ENCODE measurements around the gene TTC39A. TPM values are rescaled to one million over a fixed set of nuclear protein-coding genes. Genes with fewer than 3 reads are reported as not detected.
A peak's percentile ranks its signal among the peaks of the same experiment; 100 is the strongest.

TTC39A gene
- total RNA-seq, 2 donors from 2014 or later = 65.0 to 78.4 TPM

DNA sequence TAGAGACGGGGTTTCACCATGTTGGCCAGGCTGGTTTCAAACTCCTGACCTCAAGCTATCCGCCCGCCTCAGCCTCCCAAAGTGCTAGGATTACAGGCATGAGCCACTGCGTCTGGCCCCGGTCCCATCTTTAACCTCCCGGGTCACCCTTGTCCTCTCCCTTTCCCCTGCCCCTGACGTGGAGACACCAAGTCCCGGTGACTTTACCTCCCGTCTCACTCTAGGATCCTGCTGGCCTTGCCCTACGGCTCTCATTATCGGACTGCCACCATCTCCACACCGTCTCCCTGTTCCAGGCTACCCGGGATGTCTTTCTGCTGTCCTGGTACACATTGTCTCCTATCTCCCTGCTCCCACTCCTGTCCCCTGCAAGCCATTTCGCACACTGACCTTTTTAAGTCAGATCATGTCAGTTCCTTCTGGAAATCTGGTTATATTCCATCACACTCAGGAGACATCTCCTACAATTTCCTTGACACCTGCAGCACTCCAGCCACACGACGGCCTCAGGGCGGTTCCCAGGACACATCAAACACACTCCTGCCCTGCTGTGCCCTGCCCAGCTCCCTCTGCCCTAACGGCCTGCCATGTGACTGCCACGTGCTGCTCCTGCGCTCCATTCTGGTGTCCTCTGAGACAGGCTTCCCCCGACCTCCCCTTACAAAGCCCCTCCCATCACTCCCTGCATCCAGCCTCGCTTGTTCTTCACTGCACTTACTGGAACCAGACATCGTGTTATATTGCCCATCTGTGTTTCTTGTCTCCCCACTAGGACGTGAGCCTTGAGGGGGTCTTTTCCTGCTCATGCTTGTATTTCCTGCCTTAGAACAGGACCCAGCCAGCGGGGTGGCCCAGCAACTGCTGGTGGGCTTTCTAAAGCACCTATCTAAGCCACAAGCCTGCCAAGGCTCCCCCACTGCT lies 32.7 kb downstream of the TTC39A start:
- Histone ChIP-seq H3K36me3 (no peaks in the 10 kb centered on the region), H3K4me3 (peak overlapping the region in 1 of 2 donors; percentile 21), H3K4me1 (replicated peaks) (no peaks in the 10 kb centered on the region), H3K27ac (peak overlapping the region; percentile 17 to 22), H3K9me3 (no peaks in the 10 kb centered on the region), H3K27me3 (replicated peaks; ENCODE audit: insufficient read depth) (no peaks in the 10 kb centered on the region)
- intact Hi-C loops (cut with DNase I) = loop anchor here (5.0 to 10.0 kb wide), 2 partner anchors 105 to 237 kb away; no protein-coding TSS in a partner anchor
- TF ChIP-seq POLR2A (IDR thresholded peaks at IDR 0.05) = no peak
- no peak for TF ChIP-seq POLR2AphosphoS5 (IDR thresholded peaks at IDR 0.05)
- TF ChIP-seq, protein P1, sequence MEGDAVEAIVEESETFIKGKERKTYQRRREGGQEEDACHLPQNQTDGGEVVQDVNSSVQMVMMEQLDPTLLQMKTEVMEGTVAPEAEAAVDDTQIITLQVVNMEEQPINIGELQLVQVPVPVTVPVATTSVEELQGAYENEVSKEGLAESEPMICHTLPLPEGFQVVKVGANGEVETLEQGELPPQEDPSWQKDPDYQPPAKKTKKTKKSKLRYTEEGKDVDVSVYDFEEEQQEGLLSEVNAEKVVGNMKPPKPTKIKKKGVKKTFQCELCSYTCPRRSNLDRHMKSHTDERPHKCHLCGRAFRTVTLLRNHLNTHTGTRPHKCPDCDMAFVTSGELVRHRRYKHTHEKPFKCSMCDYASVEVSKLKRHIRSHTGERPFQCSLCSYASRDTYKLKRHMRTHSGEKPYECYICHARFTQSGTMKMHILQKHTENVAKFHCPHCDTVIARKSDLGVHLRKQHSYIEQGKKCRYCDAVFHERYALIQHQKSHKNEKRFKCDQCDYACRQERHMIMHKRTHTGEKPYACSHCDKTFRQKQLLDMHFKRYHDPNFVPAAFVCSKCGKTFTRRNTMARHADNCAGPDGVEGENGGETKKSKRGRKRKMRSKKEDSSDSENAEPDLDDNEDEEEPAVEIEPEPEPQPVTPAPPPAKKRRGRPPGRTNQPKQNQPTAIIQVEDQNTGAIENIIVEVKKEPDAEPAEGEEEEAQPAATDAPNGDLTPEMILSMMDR (IDR thresholded peaks at IDR 0.05) = no peak
- WGBS = 79% methylated on average over 25 of the region's 25 CpGs
- DNase-seq (ENCODE audit: low spot score) = no peak

DNA sequence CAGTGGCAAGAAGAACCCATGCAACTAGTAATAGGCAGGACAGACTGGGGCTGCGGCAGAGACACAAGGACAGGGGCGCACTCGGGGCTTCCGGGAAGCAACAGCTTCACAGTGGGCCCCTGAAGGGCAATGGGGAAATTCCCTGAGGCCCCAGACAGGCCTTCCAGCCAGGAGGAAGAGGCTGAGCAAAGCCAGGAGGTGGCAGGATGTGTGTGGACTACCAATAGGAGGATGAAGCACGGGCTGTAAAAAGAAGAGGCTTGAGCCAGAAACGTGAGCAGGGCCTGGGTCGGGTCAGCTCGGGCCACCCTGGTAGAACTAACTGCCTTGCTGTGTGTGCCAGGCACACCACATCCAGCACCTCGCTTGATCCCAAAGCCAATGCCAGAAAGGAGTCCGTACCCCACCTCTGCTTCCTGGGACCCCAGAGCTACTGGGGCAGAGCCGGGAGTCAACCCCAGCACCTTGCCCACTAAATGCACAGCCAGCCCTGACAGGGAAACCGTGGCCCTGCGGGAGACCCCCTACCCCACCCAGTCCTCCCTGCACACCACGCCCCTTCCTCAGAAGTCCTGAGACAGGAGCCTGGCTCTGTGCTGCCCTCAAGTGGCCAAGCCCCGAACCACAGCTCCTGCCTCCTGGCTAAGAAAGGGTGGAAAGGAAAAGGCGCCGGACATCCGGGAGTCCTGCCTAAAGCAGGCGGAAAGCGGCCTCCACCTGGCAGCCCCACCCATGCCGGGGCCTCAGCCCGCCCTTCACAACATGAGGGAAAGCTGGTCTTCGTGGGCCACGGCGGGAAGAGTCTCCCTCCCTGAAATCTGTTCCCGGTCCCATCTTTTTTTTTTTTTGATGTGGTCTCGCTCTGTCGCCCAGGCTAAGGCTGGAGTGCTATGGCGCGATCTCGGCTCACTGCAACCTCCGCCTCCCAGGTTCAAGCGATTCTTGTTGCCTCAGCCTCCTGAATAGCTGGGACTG lies 33.7 kb downstream of the TTC39A start:
- H3K27ac ChIP-seq = peak overlapping the region; percentile 17 to 21
- H3K4me3 ChIP-seq = peak overlapping the region; percentile 20 to 21
- TF ChIP-seq, protein P1 (IDR thresholded peaks at IDR 0.05) = peak; percentile 90 to 93 (median 92)
- no peak for TF ChIP-seq POLR2A (IDR thresholded peaks at IDR 0.05)
- TF ChIP-seq POLR2AphosphoS5 (IDR thresholded peaks at IDR 0.05) = peak; percentile 67
- DNase-seq (ENCODE audit: low spot score) = peak; percentile 78
- no peaks in the 10 kb centered on the region for H3K9me3 ChIP-seq
- intact Hi-C loops (cut with DNase I) = loop anchor here (5.0 to 10.0 kb wide), 2 partner anchors 104 to 238 kb away; no protein-coding TSS in a partner anchor
- H3K36me3 ChIP-seq = no peaks in the 10 kb centered on the region
- 21% methylated on average over 33 of the region's 33 CpGs for WGBS
- no peaks in the 10 kb centered on the region for H3K4me1 ChIP-seq (replicated peaks)
- no peaks in the 10 kb centered on the region for H3K27me3 ChIP-seq (replicated peaks; ENCODE audit: insufficient read depth)

DNA sequence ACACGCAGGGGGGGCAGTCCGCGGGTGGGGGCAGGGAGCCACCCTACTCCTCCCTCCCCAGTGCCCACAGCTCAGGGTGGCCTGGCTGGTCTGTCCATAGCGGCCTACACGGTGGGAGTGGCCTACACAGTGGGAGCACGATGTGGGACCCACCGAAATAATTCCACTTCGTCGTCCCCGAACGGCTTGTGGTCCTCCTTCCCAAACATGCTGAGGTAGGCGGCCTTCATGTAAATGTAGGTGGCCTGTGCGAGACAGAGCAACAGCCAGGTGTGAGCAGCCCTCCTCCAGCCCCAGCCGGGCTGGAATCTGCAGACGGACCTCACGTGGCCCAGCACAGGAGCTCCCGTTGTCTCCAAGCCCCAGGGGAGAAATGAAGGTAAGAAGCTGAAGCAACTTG lies 34.4 kb downstream of the TTC39A start:
- no peaks in the 10 kb centered on the region for H3K36me3 ChIP-seq
- H3K4me3 ChIP-seq = no peak overlapping the region
- no peaks in the 10 kb centered on the region for H3K9me3 ChIP-seq
- 86% methylated on average over 14 of the region's 17 CpGs for WGBS
- TF ChIP-seq, protein P1 (IDR thresholded peaks at IDR 0.05) = no peak
- TF ChIP-seq POLR2AphosphoS5 (IDR thresholded peaks at IDR 0.05) (no peak), POLR2A (IDR thresholded peaks at IDR 0.05) (no peak)
- intact Hi-C loops (cut with DNase I) = loop anchor here (5.0 to 10.0 kb wide), 2 partner anchors 104 to 239 kb away; no protein-coding TSS in a partner anchor
- H3K27me3 ChIP-seq (replicated peaks; ENCODE audit: insufficient read depth) = no peaks in the 10 kb centered on the region
- H3K27ac ChIP-seq = peak overlapping the region in 1 of 2 donors; percentile 21
- no peaks in the 10 kb centered on the region for H3K4me1 ChIP-seq (replicated peaks)
- no peak for DNase-seq (ENCODE audit: low spot score)

DNA sequence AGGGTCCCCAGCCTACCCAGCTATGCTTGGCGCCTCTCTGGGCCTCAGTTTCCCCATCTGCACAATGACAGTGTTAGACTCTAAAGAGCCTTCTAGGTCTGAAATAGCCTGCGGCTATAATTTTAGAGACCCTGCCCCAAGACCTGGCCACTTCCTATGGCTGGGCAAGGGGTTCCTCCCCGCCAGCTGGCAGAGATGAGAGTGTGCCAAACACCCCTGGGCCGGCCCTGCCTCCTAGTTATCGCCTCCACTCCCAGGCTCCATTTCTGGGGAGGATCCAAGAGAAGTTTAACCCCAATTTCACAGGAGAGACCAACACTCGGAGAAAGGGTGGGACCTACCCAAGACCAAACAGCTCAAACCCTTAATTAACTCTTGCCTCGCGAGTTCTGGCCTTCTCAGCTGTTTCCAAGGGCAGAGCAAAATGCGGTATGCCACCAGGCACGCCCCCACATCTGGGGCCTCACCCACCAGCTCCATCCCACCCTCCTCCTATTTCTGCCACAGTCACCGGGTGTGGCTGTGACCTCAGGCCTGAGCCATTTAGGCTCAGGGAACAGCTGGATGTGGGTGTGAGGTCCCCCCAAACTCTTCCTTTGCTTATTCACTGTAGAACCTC lies 35.7 kb downstream of the TTC39A start:
- TF ChIP-seq POLR2A (IDR thresholded peaks at IDR 0.05) (no peak), POLR2AphosphoS5 (IDR thresholded peaks at IDR 0.05) (no peak)
- TF ChIP-seq, protein P1 (IDR thresholded peaks at IDR 0.05) = no peak
- Histone ChIP-seq H3K9me3 (no peaks in the 10 kb centered on the region), H3K27ac (no peak overlapping the region), H3K36me3 (no peaks in the 10 kb centered on the region), H3K4me1 (replicated peaks) (no peaks in the 10 kb centered on the region), H3K4me3 (no peak overlapping the region), H3K27me3 (replicated peaks; ENCODE audit: insufficient read depth) (no peaks in the 10 kb centered on the region)
- WGBS = 77% methylated on average over 11 of the region's 11 CpGs
- DNase-seq (ENCODE audit: low spot score) = no peak
- intact Hi-C loops (cut with DNase I) = loop anchor here (5.0 to 10.0 kb wide), 2 partner anchors 102 to 240 kb away; no protein-coding TSS in a partner anchor
